NCI-H510A (cell line): Measurements from ENCODE around the gene USP51.
"Not testable (repeated sequence)": the region's sequence is repeated elsewhere in the genome, so short reads cannot be mapped to it uniquely, and the experiment has no call there.

ENCODE experiments used
- DNase-seq: peaks from one replicate; lab custom pipeline; 2025; lab: John Stamatoyannopoulos, UW

Gene USP51

GRCh38 chrX:55465108-55465507, 24.5 kb downstream of the USP51 start:
- not testable (repeated sequence) for DNase-seq

DNA sequence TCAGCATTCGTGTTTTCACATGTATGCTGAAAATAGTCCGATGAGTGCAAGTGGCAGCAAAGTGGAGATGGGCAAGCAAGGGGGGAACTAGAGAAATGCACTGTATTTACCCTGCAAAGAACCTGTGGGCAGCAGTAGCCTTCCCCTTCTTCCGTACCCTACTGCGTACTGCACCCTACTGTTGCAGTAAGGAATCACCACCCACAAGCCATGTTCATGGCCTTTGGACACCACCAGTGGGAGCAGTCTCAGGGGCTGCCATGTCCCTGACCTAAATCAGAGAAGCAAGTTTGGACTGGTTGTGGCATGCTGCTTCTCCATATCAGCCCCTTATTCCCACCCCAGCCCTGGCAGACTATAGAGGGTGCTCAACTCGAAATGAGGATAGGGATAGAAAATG, 25.6 kb downstream of the USP51 start:
- not testable (repeated sequence) for DNase-seq

DNA sequence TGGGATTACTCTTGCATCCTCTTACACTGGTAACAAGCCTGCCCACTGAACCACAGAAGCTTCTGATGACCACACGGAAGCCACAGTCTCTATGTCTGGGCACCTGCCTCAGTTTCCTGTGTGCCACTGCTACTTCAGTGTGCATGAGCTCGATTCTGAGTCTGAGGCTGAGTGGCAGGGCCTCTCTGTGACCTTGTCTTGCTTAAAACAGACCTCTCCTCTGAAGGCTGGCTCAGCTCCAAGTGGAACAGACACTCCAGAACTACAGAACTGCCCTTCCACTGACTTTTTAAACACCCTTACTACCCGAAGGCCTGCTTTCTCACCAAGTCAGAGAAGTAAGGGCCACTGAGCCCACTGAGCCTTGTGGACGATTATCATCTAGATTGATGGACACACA, 29.7 kb downstream of the USP51 start:
- not testable (repeated sequence) for DNase-seq

- not testable (repeated sequence) for DNase-seq
These were observed 30.2 kb downstream of the USP51 start for GRCh38 chrX:55459426-55459825.

DNA sequence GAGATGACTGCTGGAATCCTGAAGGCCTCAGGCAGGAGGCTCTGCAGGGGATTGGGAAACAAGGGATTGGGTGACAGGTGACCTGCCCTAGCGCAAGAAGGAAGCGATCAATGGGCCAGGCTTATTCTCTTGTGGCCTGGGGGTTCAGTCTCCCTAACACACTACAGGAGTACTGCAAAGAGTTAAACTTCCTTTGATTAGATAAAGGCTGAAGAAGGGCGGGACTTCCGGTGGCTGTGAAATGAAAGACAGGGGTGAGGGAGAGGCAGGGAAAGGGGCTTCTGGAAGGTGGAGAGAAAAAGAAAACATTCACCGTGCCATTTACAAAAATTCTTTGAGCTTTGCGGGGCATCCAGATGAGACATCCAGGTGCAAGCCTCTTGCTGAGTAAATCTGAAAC, 33.9 kb downstream of the USP51 start:
- DNase-seq = not testable (repeated sequence)

- DNase-seq = no peak
These were observed 36.9 kb downstream of the USP51 start for GRCh38 chrX:55452833-55453124.

DNA sequence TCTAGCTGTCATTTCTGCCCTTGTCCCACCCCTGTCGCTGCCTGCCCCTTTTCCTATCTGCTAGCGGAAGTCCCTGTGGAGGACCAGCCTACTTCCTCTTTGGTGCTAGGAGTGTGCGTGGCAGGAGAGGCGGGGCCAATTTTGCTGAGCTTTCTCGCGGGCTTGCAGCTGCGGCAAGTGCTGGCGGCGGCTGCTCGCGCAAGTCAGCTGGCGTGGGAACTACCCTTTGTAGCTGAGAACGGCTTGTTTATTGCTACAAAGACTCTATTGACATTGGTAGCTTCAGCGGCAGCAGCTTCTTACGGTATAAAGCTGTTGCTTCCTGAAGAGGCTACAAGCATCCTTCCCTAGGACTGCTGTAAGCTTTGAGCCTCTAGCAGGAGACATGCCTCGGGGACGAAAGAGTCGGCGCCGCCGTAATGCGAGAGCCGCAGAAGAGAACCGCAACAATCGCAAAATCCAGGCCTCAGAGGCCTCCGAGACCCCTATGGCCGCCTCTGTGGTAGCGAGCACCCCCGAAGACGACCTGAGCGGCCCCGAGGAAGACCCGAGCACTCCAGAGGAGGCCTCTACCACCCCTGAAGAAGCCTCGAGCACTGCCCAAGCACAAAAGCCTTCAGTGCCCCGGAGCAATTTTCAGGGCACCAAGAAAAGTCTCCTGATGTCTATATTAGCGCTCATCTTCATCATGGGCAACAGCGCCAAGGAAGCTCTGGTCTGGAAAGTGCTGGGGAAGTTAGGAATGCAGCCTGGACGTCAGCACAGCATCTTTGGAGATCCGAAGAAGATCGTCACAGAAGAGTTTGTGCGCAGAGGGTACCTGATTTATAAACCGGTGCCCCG, 37.4 kb downstream of the USP51 start, which contains the start of gene MAGEH1:
Gene MAGEH1 (plus strand): TSS at position 138 of the 843 bp plus-strand sequence. CDS start 248 bp downstream, at position 386.
- peak; percentile 39 for DNase-seq

DNA sequence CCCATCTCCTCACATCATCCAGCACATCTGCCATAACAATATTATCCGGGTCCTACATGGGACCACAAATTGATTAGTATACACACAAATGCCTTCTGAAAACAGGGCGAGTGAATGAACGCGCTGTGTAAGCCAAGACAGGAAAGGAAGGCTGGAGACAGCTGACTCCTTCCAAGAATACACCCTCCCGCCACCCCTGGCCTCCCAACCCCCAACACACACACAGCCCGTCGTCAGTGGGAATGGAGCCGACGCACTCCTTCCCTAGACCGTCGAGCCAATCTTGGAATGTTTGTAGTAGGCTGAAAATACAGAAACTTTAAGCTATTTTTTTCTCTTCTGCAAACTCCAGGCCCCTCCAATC, 38.0 kb downstream of the USP51 start:
- DNase-seq = no peak

DNA sequence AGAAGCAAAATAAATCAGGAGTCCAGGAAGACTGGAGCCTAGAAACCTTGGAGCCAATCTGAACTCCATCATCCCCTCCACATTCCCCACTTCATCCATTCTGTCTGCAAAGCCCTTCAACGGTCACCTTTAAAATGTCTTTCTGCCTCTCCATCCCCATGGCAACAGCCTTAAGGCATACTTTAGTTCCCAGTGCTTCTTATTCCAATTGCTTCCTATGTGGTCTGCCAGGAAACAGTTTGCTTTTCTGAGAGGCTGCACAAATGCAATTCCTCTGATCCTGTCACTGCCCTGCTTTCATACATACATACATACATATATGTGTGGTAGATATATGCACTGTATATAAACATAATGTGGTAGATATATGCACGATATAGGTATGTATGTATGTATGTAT, 38.5 kb downstream of the USP51 start:
- no peak for DNase-seq

GRCh38 chrX:55450259-55450658, 39.4 kb downstream of the USP51 start:
- no peak for DNase-seq

DNA sequence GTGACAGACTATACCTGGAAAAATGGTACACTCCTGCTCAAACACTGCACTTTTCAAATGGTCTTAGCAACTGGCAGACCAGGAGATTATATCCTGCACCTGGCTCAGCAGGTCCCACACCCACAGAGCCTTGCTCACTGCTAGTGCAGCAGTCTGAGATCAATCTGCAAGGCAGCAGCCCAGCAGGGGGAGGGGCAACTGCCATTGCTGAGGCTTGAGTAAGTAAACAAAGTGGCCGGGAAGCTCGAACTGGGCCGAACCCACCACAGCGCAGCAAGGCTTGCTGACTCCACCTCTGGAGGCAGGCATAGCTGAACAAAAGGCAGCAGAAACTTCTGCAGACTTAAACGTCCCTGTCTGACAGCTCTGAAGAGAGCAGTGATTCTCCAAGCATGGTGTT, 46.2 kb downstream of the USP51 start:
- not testable (repeated sequence) for DNase-seq
